HepG2 (cell line): Measurements from ENCODE around the gene ARHGAP10. TPM values are rescaled to one million over a fixed set of nuclear protein-coding genes. Genes with fewer than 3 reads are reported as not detected.

ENCODE experiments used
- FLYWCH1 ChIP-seq: sonication (generic); formaldehyde crosslinking; IDR thresholded peaks from 2 replicates; pipeline ENCODE4 v1.8.1; 2023; ENCODE audit warnings: mild to moderate bottlenecking, missing genetic modification reagents
- HNF4G ChIP-seq, 2 experiments: sonication (generic) in 1 of 2; formaldehyde crosslinking in 1 of 2; IDR thresholded peaks; 2 replicates each; pipeline versions ENCODE4 v1.4.0 to v1.6.1; 2011 to 2020; ENCODE audit warnings: borderline replicate concordance in 2 of 2, low read depth in 2 of 2, mild to moderate bottlenecking in 2 of 2, low read length in 1 of 2, missing genetic modification reagents in 1 of 2, moderate library complexity in 1 of 2
- MAFK ChIP-seq, 2 experiments: IDR thresholded peaks in 1 of 2; conservative IDR thresholded peaks in 1 of 2; 2 replicates each; pipeline ENCODE4 v1.6.1; 2011; ENCODE audit warnings: improper control_type of control experiment in 2 of 2, low read length in 2 of 2
- MTA3 ChIP-seq: sonication (generic); formaldehyde crosslinking; IDR thresholded peaks from 2 replicates; pipeline ENCODE4 v1.4.0; 2020; ENCODE audit warnings: missing genetic modification reagents
- MZF1 ChIP-seq: sonication (generic); formaldehyde crosslinking; IDR thresholded peaks from 2 replicates; pipeline ENCODE4 v1.8.1; 2023; ENCODE audit warnings: mild to moderate bottlenecking, missing genetic modification reagents, borderline replicate concordance
- NCOA1 ChIP-seq: sonication (generic); formaldehyde crosslinking; IDR thresholded peaks from 2 replicates; pipeline ENCODE4 v1.9.0; 2021; ENCODE audit warnings: missing genetic modification reagents
- NR2F2 ChIP-seq: IDR thresholded peaks from 2 replicates; pipeline ENCODE4 v1.6.1; 2012; ENCODE audit warnings: low read depth, inconsistent platforms, borderline replicate concordance
- NR2F6 ChIP-seq, 2 experiments: IDR thresholded peaks; 2 replicates each; pipeline ENCODE4 v1.6.1; 2016; ENCODE audit warnings: antibody characterized with exemption in 1 of 2, mild to moderate bottlenecking in 1 of 2
- PAX8 ChIP-seq: sonication (generic); formaldehyde crosslinking; IDR thresholded peaks from 2 replicates; pipeline ENCODE4 v1.8.0; 2022; ENCODE audit warnings: mild to moderate bottlenecking, missing genetic modification reagents, borderline replicate concordance
- PHF5A ChIP-seq: IDR thresholded peaks from one replicate; pipeline ENCODE4 v1.6.1; 2018; ENCODE audit warnings: low read depth, missing genetic modification reagents; ENCODE audit not compliant: unreplicated experiment
- SOX13 ChIP-seq, 3 experiments: fragments of 450-650 bp in 1 of 3; sonication (generic) in 1 of 3; formaldehyde crosslinking in 1 of 3; IDR thresholded peaks in 2 of 3; conservative IDR thresholded peaks in 1 of 3; 2 replicates each; pipeline versions ENCODE4 v1.5.0 to v1.6.1; 2016 to 2020; ENCODE audit warnings: antibody characterized with exemption in 1 of 3, mild to moderate bottlenecking in 1 of 3, missing compliant biosample characterization in 1 of 3, missing genetic modification reagents in 1 of 3, moderate library complexity in 1 of 3
- SP1 ChIP-seq, 2 experiments: fragments of 450-650 bp in 1 of 2; sonication (generic) in 1 of 2; formaldehyde crosslinking in 1 of 2; IDR thresholded peaks; 2 replicates each; pipeline versions ENCODE4 v1.4.0 to v1.6.1; 2016 to 2020; ENCODE audit warnings: missing genetic modification reagents in 1 of 2
- SP5 ChIP-seq: IDR thresholded peaks from 2 replicates; pipeline ENCODE4 v1.6.1; 2016; ENCODE audit warnings: low read depth, borderline replicate concordance
- ZNF160 ChIP-seq: sonication (generic); formaldehyde crosslinking; IDR thresholded peaks from 2 replicates; pipeline ENCODE4 v1.8.0; 2022; ENCODE audit warnings: mild to moderate bottlenecking, inconsistent platforms, missing genetic modification reagents
- ZNF17 ChIP-seq: sonication (generic); formaldehyde crosslinking; IDR thresholded peaks from 2 replicates; pipeline ENCODE4 v1.5.0; 2020; ENCODE audit warnings: mild to moderate bottlenecking, missing genetic modification reagents
- ZNF333 ChIP-seq: sonication (generic); formaldehyde crosslinking; IDR thresholded peaks from 2 replicates; pipeline ENCODE4 v1.4.0; 2020; ENCODE audit warnings: mild to moderate bottlenecking, missing genetic modification reagents, borderline replicate concordance
- ZNF549 ChIP-seq: sonication (generic); formaldehyde crosslinking; IDR thresholded peaks from 2 replicates; pipeline ENCODE4 v1.5.0; 2020; ENCODE audit warnings: missing genetic modification reagents
- ZNF552 ChIP-seq: sonication (generic); formaldehyde crosslinking; IDR thresholded peaks from 2 replicates; pipeline ENCODE4 v1.9.0; 2022; ENCODE audit warnings: missing genetic modification reagents, mild to moderate bottlenecking, borderline replicate concordance
- ZNF564 ChIP-seq: sonication (generic); formaldehyde crosslinking; IDR thresholded peaks from 2 replicates; pipeline ENCODE4 v1.8.1; 2023; ENCODE audit warnings: mild to moderate bottlenecking, missing genetic modification reagents
- ZNF572 ChIP-seq: sonication (generic); formaldehyde crosslinking; IDR thresholded peaks from 2 replicates; pipeline ENCODE4 v1.5.1; 2020; ENCODE audit warnings: mild to moderate bottlenecking, missing genetic modification reagents
- ZNF616 ChIP-seq: sonication (generic); formaldehyde crosslinking; IDR thresholded peaks from 2 replicates; pipeline ENCODE4 v1.5.0; 2020; ENCODE audit warnings: low read depth, mild to moderate bottlenecking, missing genetic modification reagents
- ZNF75D ChIP-seq: sonication (generic); formaldehyde crosslinking; IDR thresholded peaks from 2 replicates; pipeline ENCODE4 v1.8.1; 2023; ENCODE audit warnings: missing genetic modification reagents, mild to moderate bottlenecking, borderline replicate concordance
- ZNF790 ChIP-seq: sonication (generic); formaldehyde crosslinking; IDR thresholded peaks from 2 replicates; pipeline ENCODE4 v1.8.0; 2022; ENCODE audit warnings: missing genetic modification reagents, mild to moderate bottlenecking, borderline replicate concordance
- ZNF839 ChIP-seq: sonication (generic); formaldehyde crosslinking; IDR thresholded peaks from 2 replicates; pipeline ENCODE4 v1.4.0; 2020; ENCODE audit warnings: missing genetic modification reagents, mild to moderate bottlenecking, borderline replicate concordance
- ZSCAN22 ChIP-seq: sonication (generic); formaldehyde crosslinking; IDR thresholded peaks from 2 replicates; pipeline ENCODE4 v1.4.0; 2020; ENCODE audit warnings: mild to moderate bottlenecking, missing genetic modification reagents
- polyA plus RNA-seq, 8 experiments: library from polyadenylated mRNA; depleted of rRNA in 3 of 8; stranded (reverse) in 7 of 8; unstranded in 1 of 8; fragments of >200 nt; fragmentation: Illumina TruSeq in 4 of 8; extraction: Trizol in 4 of 8; gene quantifications; 2 replicates each; pipeline versions ENCODE4 v1.2.1 to v1.2.3, GENCODE V29; 2011 to 2016; ENCODE audit warnings: low read depth in 4 of 8, missing spikeins in 1 of 8, mixed read lengths in 1 of 8; ENCODE audit not compliant: insufficient read depth in 1 of 8
- total RNA-seq, 5 experiments: library from RNA; depleted of rRNA; stranded (reverse); fragments of >200 nt; fragmentation: Illumina TruSeq; extraction: Trizol; gene quantifications; 2 replicates each; pipeline ENCODE4 v1.2.3, GENCODE V29; 2016; ENCODE audit warnings: low read depth in 1 of 5
- TF ChIP-seq, protein P1 (sequence below): IDR thresholded peaks from 2 replicates; pipeline ENCODE4 v1.6.1; 2016
- TF ChIP-seq, protein P2 (sequence below): IDR thresholded peaks from 2 replicates; pipeline ENCODE4 v1.6.1; 2012; ENCODE audit warnings: low read length, improper control_type of control experiment
- TF ChIP-seq, protein P3 (sequence below): IDR thresholded peaks from 2 replicates; pipeline ENCODE4 v1.6.1; 2016; ENCODE audit warnings: mild to moderate bottlenecking, missing biosample characterization, missing genetic modification reagents

The ARHGAP10 gene
- total and polyA plus RNA-seq, 2 of the 13 experiments (the other 11 are each of a cell fraction or from before 2014, with no cell fraction given) = 0.45 to 1.6 TPM

DNA sequence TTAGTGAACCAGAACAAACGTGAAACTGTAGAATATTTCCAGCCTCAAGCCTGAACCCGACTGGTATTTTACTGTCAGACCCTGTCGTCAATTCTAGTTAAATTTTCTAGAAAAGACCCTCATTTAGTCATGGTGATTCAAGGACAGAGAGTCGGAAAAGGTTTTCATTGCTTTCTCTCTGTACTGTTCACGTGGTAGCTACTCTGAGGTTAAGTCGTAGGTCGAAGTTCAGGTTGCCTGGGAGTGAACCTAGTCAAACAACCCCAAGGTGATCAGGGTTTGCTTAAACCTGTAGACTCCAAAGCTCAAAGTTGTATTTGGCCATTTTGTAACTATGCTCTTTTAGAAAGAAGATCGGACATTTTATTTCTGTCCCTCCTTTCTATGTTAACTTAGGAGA lies 283.6 kb downstream of the ARHGAP10 start (continued):
- no peak for TF ChIP-seq ZNF552 (CRISPR knock-in tag)
- no peak for TF ChIP-seq MTA3 (CRISPR knock-in tag)
- 0 out of 2 replicates have a peak, but pooled peaks have one; percentile 35 for TF ChIP-seq HNF4G (IDR thresholded peaks at IDR 0.05; ENCODE audit: borderline replicate concordance, low read depth, low read length)
- no peak for TF ChIP-seq HNF4G (CRISPR knock-in tag; IDR thresholded peaks at IDR 0.05; ENCODE audit: borderline replicate concordance, low read depth)
- no peak for TF ChIP-seq ZNF839 (CRISPR knock-in tag)
- no peak for TF ChIP-seq MAFK (conservative IDR thresholded peaks at IDR 0.05 in 1 of 2, IDR thresholded peaks at IDR 0.05 in 1 of 2; ENCODE audit: low read length in 2 of 2)
- TF ChIP-seq ZNF549 (CRISPR knock-in tag) = no peak
- no peak for TF ChIP-seq SOX13 (IDR thresholded peaks at IDR 0.05)
- no peak for TF ChIP-seq SOX13 (CRISPR knock-in tag; conservative IDR thresholded peaks at IDR 0.05 in 1 of 2, IDR thresholded peaks at IDR 0.05 in 1 of 2)
- no peak for TF ChIP-seq NCOA1 (CRISPR knock-in tag)
- TF ChIP-seq, protein P1, sequence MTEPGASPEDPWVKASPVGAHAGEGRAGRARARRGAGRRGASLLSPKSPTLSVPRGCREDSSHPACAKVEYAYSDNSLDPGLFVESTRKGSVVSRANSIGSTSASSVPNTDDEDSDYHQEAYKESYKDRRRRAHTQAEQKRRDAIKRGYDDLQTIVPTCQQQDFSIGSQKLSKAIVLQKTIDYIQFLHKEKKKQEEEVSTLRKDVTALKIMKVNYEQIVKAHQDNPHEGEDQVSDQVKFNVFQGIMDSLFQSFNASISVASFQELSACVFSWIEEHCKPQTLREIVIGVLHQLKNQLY (CRISPR knock-in tag) = peak; percentile 77
- no peak for TF ChIP-seq ZNF17 (CRISPR knock-in tag)
- no peak for TF ChIP-seq ZNF333
- TF ChIP-seq ZNF75D (CRISPR knock-in tag) = no peak
- TF ChIP-seq ZNF160 (CRISPR knock-in tag) = no peak
- TF ChIP-seq ZNF564 (CRISPR knock-in tag) = no peak
- no peak for TF ChIP-seq SP1 (IDR thresholded peaks at IDR 0.05)
- TF ChIP-seq SP1 (CRISPR knock-in tag; IDR thresholded peaks at IDR 0.05) = no peak
- TF ChIP-seq SP5 (CRISPR knock-in tag) = no peak
- TF ChIP-seq PAX8 (CRISPR knock-in tag) = no peak
- TF ChIP-seq, protein P2, sequence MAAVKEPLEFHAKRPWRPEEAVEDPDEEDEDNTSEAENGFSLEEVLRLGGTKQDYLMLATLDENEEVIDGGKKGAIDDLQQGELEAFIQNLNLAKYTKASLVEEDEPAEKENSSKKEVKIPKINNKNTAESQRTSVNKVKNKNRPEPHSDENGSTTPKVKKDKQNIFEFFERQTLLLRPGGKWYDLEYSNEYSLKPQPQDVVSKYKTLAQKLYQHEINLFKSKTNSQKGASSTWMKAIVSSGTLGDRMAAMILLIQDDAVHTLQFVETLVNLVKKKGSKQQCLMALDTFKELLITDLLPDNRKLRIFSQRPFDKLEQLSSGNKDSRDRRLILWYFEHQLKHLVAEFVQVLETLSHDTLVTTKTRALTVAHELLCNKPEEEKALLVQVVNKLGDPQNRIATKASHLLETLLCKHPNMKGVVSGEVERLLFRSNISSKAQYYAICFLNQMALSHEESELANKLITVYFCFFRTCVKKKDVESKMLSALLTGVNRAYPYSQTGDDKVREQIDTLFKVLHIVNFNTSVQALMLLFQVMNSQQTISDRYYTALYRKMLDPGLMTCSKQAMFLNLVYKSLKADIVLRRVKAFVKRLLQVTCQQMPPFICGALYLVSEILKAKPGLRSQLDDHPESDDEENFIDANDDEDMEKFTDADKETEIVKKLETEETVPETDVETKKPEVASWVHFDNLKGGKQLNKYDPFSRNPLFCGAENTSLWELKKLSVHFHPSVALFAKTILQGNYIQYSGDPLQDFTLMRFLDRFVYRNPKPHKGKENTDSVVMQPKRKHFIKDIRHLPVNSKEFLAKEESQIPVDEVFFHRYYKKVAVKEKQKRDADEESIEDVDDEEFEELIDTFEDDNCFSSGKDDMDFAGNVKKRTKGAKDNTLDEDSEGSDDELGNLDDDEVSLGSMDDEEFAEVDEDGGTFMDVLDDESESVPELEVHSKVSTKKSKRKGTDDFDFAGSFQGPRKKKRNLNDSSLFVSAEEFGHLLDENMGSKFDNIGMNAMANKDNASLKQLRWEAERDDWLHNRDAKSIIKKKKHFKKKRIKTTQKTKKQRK = no peak
- TF ChIP-seq, protein P3, sequence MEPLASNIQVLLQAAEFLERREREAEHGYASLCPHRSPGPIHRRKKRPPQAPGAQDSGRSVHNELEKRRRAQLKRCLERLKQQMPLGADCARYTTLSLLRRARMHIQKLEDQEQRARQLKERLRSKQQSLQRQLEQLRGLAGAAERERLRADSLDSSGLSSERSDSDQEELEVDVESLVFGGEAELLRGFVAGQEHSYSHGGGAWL (CRISPR knock-in tag) = no peak
- TF ChIP-seq PHF5A (CRISPR knock-in tag) = no peak
- 0 out of 2 replicates have a peak, but pooled peaks have one; percentile 23 for TF ChIP-seq NR2F2
- TF ChIP-seq ZNF616 (CRISPR knock-in tag) = no peak
- peak; percentile 39 for TF ChIP-seq NR2F6 (IDR thresholded peaks at IDR 0.05)
- no peak for TF ChIP-seq NR2F6 (CRISPR knock-in tag; IDR thresholded peaks at IDR 0.05)
- no peak for TF ChIP-seq MZF1 (CRISPR knock-in tag)
- TF ChIP-seq ZNF790 (CRISPR knock-in tag) = no peak
- no peak for TF ChIP-seq ZNF572 (CRISPR knock-in tag)
- TF ChIP-seq ZSCAN22 (CRISPR knock-in tag) = no peak
- no peak for TF ChIP-seq FLYWCH1
